ENCODE data around the gene ASIP. TPM values are rescaled to one million over a fixed set of nuclear protein-coding genes. Genes with fewer than 3 reads are reported as not detected.
"Not testable (repeated sequence)": the region's sequence is repeated elsewhere in the genome, so short reads cannot be mapped to it uniquely, and the experiment has no call there.

ASIP gene
- total RNA-seq, 1 donor from 2014 or later, result not detected

DNA sequence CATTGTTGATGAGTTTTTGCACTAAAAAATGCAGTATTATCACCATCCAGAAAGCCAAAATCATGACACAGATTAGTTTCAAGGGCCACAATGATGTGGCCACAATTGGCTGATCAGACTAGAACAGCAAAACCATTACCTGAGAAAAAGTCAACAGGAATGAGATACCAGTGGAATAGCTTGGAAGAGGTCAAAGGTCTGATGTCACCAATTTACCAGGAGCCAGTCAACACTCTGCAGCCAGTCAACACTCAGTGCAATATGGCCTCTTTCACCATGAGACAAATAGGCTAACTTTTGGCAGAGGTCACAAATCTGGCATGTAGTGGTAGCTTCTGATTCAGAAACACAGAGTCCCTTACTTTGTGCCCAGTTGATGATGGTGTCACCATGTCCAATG, 7.5 kb upstream of the ASIP start:
- peaks cover 34% of the 10 kb centered on the region for H3K9me3 Mint-ChIP-seq (ENCODE audit: low read depth)
- no peak overlapping the region for H3K27ac Mint-ChIP-seq (ENCODE audit: unreplicated experiment)
- TF ChIP-seq, protein P1, sequence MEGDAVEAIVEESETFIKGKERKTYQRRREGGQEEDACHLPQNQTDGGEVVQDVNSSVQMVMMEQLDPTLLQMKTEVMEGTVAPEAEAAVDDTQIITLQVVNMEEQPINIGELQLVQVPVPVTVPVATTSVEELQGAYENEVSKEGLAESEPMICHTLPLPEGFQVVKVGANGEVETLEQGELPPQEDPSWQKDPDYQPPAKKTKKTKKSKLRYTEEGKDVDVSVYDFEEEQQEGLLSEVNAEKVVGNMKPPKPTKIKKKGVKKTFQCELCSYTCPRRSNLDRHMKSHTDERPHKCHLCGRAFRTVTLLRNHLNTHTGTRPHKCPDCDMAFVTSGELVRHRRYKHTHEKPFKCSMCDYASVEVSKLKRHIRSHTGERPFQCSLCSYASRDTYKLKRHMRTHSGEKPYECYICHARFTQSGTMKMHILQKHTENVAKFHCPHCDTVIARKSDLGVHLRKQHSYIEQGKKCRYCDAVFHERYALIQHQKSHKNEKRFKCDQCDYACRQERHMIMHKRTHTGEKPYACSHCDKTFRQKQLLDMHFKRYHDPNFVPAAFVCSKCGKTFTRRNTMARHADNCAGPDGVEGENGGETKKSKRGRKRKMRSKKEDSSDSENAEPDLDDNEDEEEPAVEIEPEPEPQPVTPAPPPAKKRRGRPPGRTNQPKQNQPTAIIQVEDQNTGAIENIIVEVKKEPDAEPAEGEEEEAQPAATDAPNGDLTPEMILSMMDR (IDR thresholded peaks at IDR 0.05), result no peak
- no peak for DNase-seq (ENCODE audit: low spot score)
- no peaks in the 10 kb centered on the region for H3K4me1 Mint-ChIP-seq (ENCODE audit: low read depth)
- peaks cover 13% of the 10 kb centered on the region for H3K27me3 Mint-ChIP-seq (ENCODE audit: low read depth)
- peaks cover 18% of the 10 kb centered on the region for H3K36me3 Mint-ChIP-seq (ENCODE audit: low read depth)
- no peak overlapping the region for H3K4me3 Mint-ChIP-seq (ENCODE audit: unreplicated experiment)

DNA sequence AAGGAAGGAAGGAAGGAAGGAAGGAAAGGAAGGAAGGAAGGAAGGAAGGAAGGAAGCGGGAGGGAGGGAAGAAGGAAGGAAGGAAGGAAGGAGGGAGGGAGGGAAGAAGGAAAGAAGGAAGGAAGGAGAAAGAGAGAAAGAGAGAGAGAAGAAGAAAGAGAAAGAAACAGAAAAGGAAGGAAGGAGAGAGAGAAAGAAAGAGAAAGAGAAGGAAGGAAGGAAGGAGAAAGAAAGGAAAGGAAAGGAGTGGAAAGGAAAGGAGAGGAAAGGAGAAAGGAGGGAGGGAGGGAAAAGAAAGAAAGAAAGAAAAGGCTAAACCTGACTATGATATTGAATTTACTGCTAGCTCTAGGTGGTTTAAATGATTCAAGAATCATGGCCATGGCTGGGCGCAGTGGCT, 5.3 kb upstream of the ASIP start:
- Mint-ChIP-seq H3K27me3 (ENCODE audit: low read depth) (peaks cover 23% of the 10 kb centered on the region), H3K36me3 (ENCODE audit: low read depth) (peaks cover 19% of the 10 kb centered on the region), H3K27ac (ENCODE audit: unreplicated experiment) (no peak overlapping the region)

DNA sequence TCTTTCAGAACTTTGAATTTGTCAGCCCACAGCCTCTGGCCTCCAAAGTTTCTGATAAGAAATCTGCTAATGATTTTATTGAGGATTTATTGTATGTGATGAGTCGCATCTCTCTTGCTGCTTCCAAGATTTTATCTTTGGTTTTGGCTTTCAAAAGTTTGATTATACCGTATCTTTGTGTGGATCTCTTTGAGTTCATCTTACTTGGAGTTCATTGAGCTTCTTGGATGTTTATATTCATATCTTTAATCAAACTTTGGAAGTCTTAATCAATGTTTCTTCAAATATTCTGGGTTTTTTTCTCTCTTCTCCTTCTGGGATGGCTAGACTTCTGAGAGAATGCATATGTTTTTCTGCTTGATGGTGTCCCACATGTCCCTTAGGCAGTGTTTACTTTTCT, 3.3 kb upstream of the ASIP start:
- Mint-ChIP-seq H3K27me3 (ENCODE audit: low read depth) (peaks cover 30% of the 10 kb centered on the region), H3K36me3 (ENCODE audit: low read depth) (peaks cover 17% of the 10 kb centered on the region), H3K27ac (ENCODE audit: unreplicated experiment) (no peak overlapping the region), H3K4me3 (ENCODE audit: unreplicated experiment) (no peak overlapping the region), H3K4me1 (ENCODE audit: low read depth) (no peaks in the 10 kb centered on the region), H3K9me3 (ENCODE audit: low read depth) (peaks cover 26% of the 10 kb centered on the region)
- TF ChIP-seq, protein P1 (IDR thresholded peaks at IDR 0.05), result no peak
- no peak for DNase-seq (ENCODE audit: low spot score)

More for the DNA sequence above, 5.3 kb upstream of the ASIP start:
- Mint-ChIP-seq H3K4me1 (ENCODE audit: low read depth) (no peaks in the 10 kb centered on the region), H3K9me3 (ENCODE audit: low read depth) (peaks cover 38% of the 10 kb centered on the region), H3K4me3 (ENCODE audit: unreplicated experiment) (no peak overlapping the region)
- TF ChIP-seq, protein P1 (IDR thresholded peaks at IDR 0.05), result no peak
- DNase-seq (ENCODE audit: low spot score), result no peak

DNA sequence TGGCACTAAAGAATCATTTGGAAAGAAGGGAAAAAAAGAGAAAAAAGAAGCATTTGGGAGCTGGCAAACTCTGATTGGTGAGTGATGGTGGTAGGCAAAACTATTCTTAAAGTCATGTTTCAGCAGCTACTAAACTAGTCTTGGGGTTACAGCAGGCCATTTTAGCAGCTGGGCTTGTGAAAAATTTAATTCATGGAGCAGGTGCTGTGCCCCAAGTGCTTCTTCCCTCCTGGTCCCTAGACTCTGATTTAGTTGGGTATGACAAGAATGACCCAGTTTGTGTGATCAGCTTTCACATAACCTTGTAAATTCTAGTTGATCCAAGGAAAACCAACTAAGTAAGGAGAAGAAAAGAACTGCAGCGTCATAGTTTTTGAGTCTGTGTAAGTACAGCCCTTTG, 1.1 kb upstream of the ASIP start:
- Mint-ChIP-seq H3K9me3 (ENCODE audit: low read depth) (peaks cover 26% of the 10 kb centered on the region), H3K36me3 (ENCODE audit: low read depth) (peaks cover 16% of the 10 kb centered on the region), H3K4me1 (ENCODE audit: low read depth) (no peaks in the 10 kb centered on the region), H3K27me3 (ENCODE audit: low read depth) (peaks cover 30% of the 10 kb centered on the region), H3K27ac (ENCODE audit: unreplicated experiment) (no peak overlapping the region), H3K4me3 (ENCODE audit: unreplicated experiment) (no peak overlapping the region)
- no peak for DNase-seq (ENCODE audit: low spot score)
- TF ChIP-seq, protein P1 (IDR thresholded peaks at IDR 0.05), result no peak

DNA sequence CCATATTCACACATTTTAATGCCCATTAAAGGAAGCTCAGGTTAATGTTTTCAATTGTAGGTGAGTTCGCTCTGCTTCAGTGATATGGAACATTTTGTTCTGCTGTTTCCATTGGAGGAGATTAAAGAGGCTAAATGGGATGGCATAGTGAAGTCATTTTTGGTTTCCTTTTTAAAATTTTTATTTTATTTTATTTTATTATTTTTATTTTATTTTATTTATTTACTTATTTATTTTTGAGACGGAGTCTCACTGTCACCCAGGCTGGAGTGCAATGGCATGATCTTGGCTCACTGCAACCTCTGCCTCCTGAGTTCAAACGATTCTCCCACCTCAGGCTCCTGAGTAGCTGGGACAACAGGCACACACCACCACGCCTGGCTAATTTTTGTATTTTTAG, 792 bp downstream of the ASIP start:
- DNase-seq (ENCODE audit: low spot score); H3K4me3 Mint-ChIP-seq (ENCODE audit: unreplicated experiment); H3K27ac Mint-ChIP-seq (ENCODE audit: unreplicated experiment): not testable (repeated sequence)
- Mint-ChIP-seq H3K9me3 (ENCODE audit: low read depth) (peaks cover 21% of the 10 kb centered on the region), H3K27me3 (ENCODE audit: low read depth) (peaks cover 25% of the 10 kb centered on the region), H3K4me1 (ENCODE audit: low read depth) (peaks cover 12% of the 10 kb centered on the region), H3K36me3 (ENCODE audit: low read depth) (peaks cover 16% of the 10 kb centered on the region)

DNA sequence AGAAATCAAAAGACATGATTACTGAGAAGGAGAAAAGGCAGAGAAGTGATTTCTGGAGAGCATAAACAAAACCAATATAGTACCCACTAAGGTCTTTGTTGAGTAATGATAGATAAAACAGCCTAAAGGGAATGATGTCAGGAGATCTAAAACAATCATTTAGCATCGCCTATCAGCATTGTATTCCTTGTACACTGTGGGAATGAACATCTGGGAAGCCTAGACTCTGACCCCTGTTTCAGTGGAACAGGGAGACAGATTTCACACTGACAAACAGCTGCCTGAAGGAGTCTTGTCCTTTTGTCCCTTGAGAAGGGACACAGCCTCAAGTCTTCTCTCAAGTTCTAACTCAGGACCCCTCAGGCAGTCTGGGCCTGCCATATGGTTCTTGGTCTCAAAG, 1.7 kb downstream of the ASIP start:
- peaks cover 12% of the 10 kb centered on the region for H3K9me3 Mint-ChIP-seq (ENCODE audit: low read depth)
- TF ChIP-seq, protein P1 (IDR thresholded peaks at IDR 0.05), result no peak
- H3K36me3 Mint-ChIP-seq (ENCODE audit: low read depth), result peaks cover 9% of the 10 kb centered on the region
- peaks cover 16% of the 10 kb centered on the region for H3K4me1 Mint-ChIP-seq (ENCODE audit: low read depth)
- H3K27me3 Mint-ChIP-seq (ENCODE audit: low read depth), result peaks cover 25% of the 10 kb centered on the region
- H3K4me3 Mint-ChIP-seq (ENCODE audit: unreplicated experiment), result no peak overlapping the region
- no peak for DNase-seq (ENCODE audit: low spot score)
- no peak overlapping the region for H3K27ac Mint-ChIP-seq (ENCODE audit: unreplicated experiment)
